KMS-11 (cell line): ENCODE data around the gene FRAS1.
"Not testable (repeated sequence)": the region's sequence is repeated elsewhere in the genome, so short reads cannot be mapped to it uniquely, and the experiment has no call there.

Experiments used
- H2AFZ ChIP-seq: fragments of 200-600 bp; sonication (generic); 2 replicates; pipeline ENCODE4 v1.6.1; 2016; ENCODE audit warnings: antibody characterized with exemption, mixed run types, low read depth
- H3K27ac ChIP-seq: fragments of 200-600 bp; sonication (generic); 2 replicates; pipeline ENCODE4 v1.6.1; 2016; ENCODE audit warnings: mild to moderate bottlenecking, mixed run types
- H3K27me3 ChIP-seq: fragments of 200-600 bp; sonication (generic); 2 replicates; pipeline ENCODE4 v1.6.1; 2017; ENCODE audit warnings: mild to moderate bottlenecking, low read depth, mixed run types, moderate library complexity; ENCODE audit not compliant: insufficient read depth
- H3K36me3 ChIP-seq: fragments of 200-600 bp; sonication (generic); 2 replicates; pipeline ENCODE4 v1.6.1; 2017; ENCODE audit warnings: mild to moderate bottlenecking, mixed run types; ENCODE audit not compliant: insufficient read depth
- H3K4me1 ChIP-seq: fragments of 200-600 bp; sonication (generic); 2 replicates; pipeline ENCODE4 v1.6.1; 2016; ENCODE audit warnings: mild to moderate bottlenecking, low read depth, mixed run types; ENCODE audit not compliant: poor library complexity, severe bottlenecking
- H3K4me2 ChIP-seq: fragments of 200-600 bp; sonication (generic); 2 replicates; pipeline ENCODE4 v1.7.0; 2016; ENCODE audit warnings: mild to moderate bottlenecking, mixed run types
- H3K4me3 ChIP-seq: fragments of 200-600 bp; sonication (generic); IDR thresholded peaks from 2 replicates; pipeline ENCODE4 v1.6.1; 2017; ENCODE audit warnings: low read depth, low read length, mixed read lengths; ENCODE audit not compliant: insufficient read depth
- H3K79me2 ChIP-seq: fragments of 200-600 bp; sonication (generic); 2 replicates; pipeline ENCODE4 v1.6.1; 2016; ENCODE audit warnings: low read depth, mixed run types; ENCODE audit not compliant: insufficient read depth
- H3K9ac ChIP-seq: fragments of 200-600 bp; sonication (generic); 2 replicates; pipeline ENCODE4 v1.6.1; 2016; ENCODE audit warnings: mild to moderate bottlenecking, mixed run types
- H4K20me1 ChIP-seq: fragments of 200-600 bp; sonication (generic); 2 replicates; pipeline ENCODE4 v1.6.1; 2016; ENCODE audit warnings: mild to moderate bottlenecking, mixed run types; ENCODE audit not compliant: insufficient read depth
- CTCF ChIP-seq: fragments of 200-600 bp; sonication (generic); conservative IDR thresholded peaks from 2 replicates; pipeline ENCODE4 v1.6.1; 2017; ENCODE audit warnings: low read depth, mild to moderate bottlenecking, antibody characterized with exemption, low read length, moderate library complexity, mixed read lengths

FRAS1 gene

GRCh38 chr4:78484574-78484973 is 427.5 kb downstream of the FRAS1 start:
- Histone ChIP-seq H3K27me3 (no peaks in the 10 kb centered on the region), H3K79me2 (no peaks in the 10 kb centered on the region), H3K4me3 (no peak overlapping the region), H3K4me2 (no peak overlapping the region), H3K36me3 (no peaks in the 10 kb centered on the region), H3K27ac (no peak overlapping the region), H3K4me1 (no peaks in the 10 kb centered on the region), H2AFZ (no peak overlapping the region), H3K9ac (no peak overlapping the region), H4K20me1 (no peaks in the 10 kb centered on the region)
- no peak for TF ChIP-seq CTCF

GRCh38 chr4:78493731-78494130 is 436.6 kb downstream of the FRAS1 start:
- Histone ChIP-seq H3K4me1 (no peaks in the 10 kb centered on the region), H3K9ac (no peak overlapping the region), H2AFZ (no peak overlapping the region), H3K36me3 (no peaks in the 10 kb centered on the region), H3K4me3 (no peak overlapping the region), H4K20me1 (no peaks in the 10 kb centered on the region), H3K4me2 (no peak overlapping the region), H3K27ac (no peak overlapping the region), H3K79me2 (no peaks in the 10 kb centered on the region), H3K27me3 (no peaks in the 10 kb centered on the region)
- TF ChIP-seq CTCF = no peak

- TF ChIP-seq CTCF = no peak
- H4K20me1 ChIP-seq = no peaks in the 10 kb centered on the region
These were observed 439.0 kb downstream of the FRAS1 start for GRCh38 chr4:78496021-78496643.

GRCh38 chr4:78506260-78506659 is 449.1 kb downstream of the FRAS1 start:
- H3K27me3 ChIP-seq, H3K9ac ChIP-seq, H3K36me3 ChIP-seq, H3K4me2 ChIP-seq, H2AFZ ChIP-seq, H3K4me3 ChIP-seq, H4K20me1 ChIP-seq, H3K79me2 ChIP-seq, H3K27ac ChIP-seq, H3K4me1 ChIP-seq: not testable (repeated sequence)

More at GRCh38 chr4:78496021-78496643, 439.0 kb downstream of the FRAS1 start:
- Histone ChIP-seq H3K4me3 (no peak overlapping the region), H3K79me2 (no peaks in the 10 kb centered on the region), H3K36me3 (no peaks in the 10 kb centered on the region), H2AFZ (no peak overlapping the region), H3K4me1 (no peaks in the 10 kb centered on the region), H3K27ac (no peak overlapping the region), H3K27me3 (no peaks in the 10 kb centered on the region), H3K9ac (no peak overlapping the region), H3K4me2 (no peak overlapping the region)

- H3K27ac ChIP-seq = no peak overlapping the region
- H3K9ac ChIP-seq = no peak overlapping the region
- no peaks in the 10 kb centered on the region for H3K4me1 ChIP-seq
- no peak overlapping the region for H3K4me3 ChIP-seq
- no peak overlapping the region for H2AFZ ChIP-seq
- no peaks in the 10 kb centered on the region for H3K79me2 ChIP-seq
- H3K27me3 ChIP-seq = no peaks in the 10 kb centered on the region
- no peaks in the 10 kb centered on the region for H3K36me3 ChIP-seq
- H3K4me2 ChIP-seq = no peak overlapping the region
- TF ChIP-seq CTCF = no peak
- H4K20me1 ChIP-seq = no peaks in the 10 kb centered on the region
These were observed 451.9 kb downstream of the FRAS1 start for GRCh38 chr4:78509043-78509442.
